Measurements from ENCODE around the gene CDIP1.
"Not testable (repeated sequence)": the region's sequence is repeated elsewhere in the genome, so short reads cannot be mapped to it uniquely, and the experiment has no call there.

Gene CDIP1

DNA sequence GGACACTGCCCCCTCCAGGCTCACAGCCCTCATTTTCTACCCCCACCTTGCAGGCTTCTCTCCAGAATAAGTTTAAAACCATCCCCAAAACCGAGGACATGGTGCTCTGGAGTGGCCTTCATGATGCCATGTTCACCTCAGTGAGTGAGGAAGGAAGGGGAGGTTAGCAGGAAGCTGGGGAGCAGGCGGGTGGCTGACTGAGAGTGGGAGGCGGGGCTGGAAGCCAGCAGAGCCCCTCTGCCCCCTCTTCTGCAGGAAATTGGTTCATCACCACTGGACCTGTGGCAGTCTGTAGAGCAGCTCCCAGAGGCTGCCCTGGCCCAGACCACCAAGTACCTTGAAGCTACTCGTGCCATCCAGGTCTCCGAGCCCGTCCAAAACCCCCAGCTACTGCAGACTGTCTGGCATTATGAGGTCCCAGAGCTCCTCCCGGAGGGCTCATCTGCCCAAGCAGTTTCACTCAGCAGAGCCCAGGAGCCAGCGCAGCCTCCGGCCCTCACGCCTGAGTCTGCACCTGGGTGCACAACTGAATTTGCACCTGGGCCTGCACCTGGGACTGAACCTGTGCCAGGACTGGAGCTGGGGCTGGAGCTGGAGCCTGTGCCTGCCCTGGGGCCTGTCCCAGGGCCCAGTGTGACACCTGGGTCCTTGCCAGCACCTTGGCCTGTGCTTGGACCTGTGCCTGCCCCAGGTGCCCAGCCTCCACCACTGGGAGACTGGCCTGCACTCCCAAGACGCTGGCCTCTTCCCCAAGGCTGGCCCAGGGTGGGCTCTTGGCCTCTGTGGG lies 36.5 kb upstream of the CDIP1 start:
- H3K4me3 ChIP-seq (ENCODE audit: control insufficient read depth, low read depth, low read length) = no peak overlapping the region
- TF ChIP-seq, protein P1, sequence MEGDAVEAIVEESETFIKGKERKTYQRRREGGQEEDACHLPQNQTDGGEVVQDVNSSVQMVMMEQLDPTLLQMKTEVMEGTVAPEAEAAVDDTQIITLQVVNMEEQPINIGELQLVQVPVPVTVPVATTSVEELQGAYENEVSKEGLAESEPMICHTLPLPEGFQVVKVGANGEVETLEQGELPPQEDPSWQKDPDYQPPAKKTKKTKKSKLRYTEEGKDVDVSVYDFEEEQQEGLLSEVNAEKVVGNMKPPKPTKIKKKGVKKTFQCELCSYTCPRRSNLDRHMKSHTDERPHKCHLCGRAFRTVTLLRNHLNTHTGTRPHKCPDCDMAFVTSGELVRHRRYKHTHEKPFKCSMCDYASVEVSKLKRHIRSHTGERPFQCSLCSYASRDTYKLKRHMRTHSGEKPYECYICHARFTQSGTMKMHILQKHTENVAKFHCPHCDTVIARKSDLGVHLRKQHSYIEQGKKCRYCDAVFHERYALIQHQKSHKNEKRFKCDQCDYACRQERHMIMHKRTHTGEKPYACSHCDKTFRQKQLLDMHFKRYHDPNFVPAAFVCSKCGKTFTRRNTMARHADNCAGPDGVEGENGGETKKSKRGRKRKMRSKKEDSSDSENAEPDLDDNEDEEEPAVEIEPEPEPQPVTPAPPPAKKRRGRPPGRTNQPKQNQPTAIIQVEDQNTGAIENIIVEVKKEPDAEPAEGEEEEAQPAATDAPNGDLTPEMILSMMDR (IDR thresholded peaks at IDR 0.05; ENCODE audit: control insufficient read depth, insufficient read depth, low read depth, low read length, missing control alignments) = no peak
- DNase-seq (ENCODE audit: low read depth) = no peak

DNA sequence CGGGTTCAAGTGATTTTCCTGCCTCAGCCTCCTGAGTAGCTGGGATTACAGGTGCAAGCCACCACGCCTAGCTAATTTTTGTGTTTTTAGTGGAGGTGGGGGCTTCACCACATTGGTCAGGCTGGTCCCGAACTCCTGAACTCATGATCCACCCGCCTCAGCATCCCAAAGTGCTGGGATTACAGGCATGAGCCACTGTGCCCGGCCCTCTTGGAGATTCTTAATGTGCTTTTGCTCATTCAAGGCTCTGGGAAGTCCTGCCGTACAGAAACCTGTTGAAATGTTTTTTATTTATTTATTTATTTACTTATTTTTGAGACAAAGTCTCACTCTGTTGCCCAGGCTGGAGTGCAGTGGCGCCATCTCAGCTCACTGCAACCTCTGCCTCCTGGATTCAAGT lies 35.4 kb upstream of the CDIP1 start:
- H3K4me3 ChIP-seq (ENCODE audit: control insufficient read depth, low read depth, low read length); DNase-seq (ENCODE audit: low read depth): not testable (repeated sequence)

DNA sequence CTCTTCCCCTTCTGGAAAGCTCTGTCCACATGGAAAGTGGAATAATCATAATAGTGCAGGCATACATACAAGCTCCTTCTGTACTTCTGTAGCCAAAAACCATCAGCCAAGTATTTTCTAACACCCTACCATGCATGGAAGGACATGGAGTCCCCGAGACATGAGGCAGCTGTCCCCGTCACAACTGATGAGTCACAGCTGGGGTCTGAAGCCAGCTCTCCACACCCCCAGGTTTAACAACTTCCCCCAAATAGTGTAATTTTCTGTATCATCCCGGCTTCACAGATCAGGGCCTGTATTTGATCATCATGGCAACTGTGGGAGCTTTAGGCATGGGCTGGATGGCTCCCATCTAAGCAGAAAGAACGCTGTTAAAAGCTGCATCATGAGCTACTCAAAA lies 34.1 kb upstream of the CDIP1 start:
- no peak overlapping the region for H3K4me3 ChIP-seq (ENCODE audit: control insufficient read depth, low read depth, low read length)
- TF ChIP-seq, protein P1 (IDR thresholded peaks at IDR 0.05; ENCODE audit: control insufficient read depth, insufficient read depth, low read depth, low read length, missing control alignments) = no peak
- DNase-seq (ENCODE audit: low read depth) = no peak

DNA sequence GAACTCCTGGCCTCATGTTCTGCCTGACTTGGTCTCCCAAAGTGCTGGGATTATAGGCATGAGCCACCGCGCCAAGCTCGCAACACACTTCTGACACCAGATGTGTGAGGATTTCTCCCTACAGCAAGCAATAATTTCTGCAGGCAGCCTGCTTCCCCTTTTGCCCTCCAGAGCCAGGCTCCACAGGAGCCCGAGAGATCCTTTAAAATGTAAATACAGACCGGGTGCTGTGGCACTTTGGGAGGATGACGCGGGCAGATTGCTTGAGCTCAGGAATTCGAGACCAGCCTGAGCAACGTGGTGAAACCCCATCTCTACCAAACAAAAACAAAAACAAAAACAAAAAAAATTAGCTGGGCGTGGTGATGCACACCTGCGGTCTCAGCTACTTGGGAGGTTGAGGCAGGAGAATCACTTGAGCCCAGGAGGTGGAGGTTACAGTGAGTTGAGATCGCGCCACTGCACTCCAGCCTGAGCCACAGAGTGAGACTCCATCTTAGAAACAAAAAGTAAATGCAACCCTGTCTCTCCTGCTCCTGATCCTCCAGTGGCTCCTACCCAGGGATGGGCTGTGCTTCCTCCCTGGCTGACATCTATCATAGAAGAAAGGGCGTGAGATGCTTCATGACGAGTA lies 32.2 kb upstream of the CDIP1 start:
- no peak overlapping the region for H3K4me3 ChIP-seq (ENCODE audit: control insufficient read depth, low read depth, low read length)
- TF ChIP-seq, protein P1 (IDR thresholded peaks at IDR 0.05; ENCODE audit: control insufficient read depth, insufficient read depth, low read depth, low read length, missing control alignments) = no peak
- no peak for DNase-seq (ENCODE audit: low read depth)

DNA sequence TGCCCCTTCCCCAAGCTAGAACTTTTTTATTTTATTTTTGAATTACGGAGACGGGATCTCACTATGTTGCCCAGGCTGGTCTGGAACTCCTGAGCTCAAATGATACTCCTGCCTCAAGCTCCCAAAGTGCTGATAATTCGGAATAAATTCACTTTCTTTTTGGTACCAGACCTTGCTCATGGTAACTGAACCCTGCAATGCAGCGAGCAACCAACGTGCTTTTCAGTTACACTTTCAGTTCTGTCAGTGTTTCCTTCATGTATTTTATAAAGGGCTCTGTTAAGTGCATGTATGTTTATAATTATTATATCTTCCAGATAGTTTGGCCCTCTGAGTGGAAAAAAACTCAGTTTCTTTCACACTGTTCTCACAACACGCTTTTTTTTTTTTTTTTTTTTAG lies 31.5 kb upstream of the CDIP1 start:
- TF ChIP-seq, protein P1 (IDR thresholded peaks at IDR 0.05; ENCODE audit: control insufficient read depth, insufficient read depth, low read depth, low read length, missing control alignments) = no peak
- DNase-seq (ENCODE audit: low read depth) = no peak
- H3K4me3 ChIP-seq (ENCODE audit: control insufficient read depth, low read depth, low read length) = no peak overlapping the region

DNA sequence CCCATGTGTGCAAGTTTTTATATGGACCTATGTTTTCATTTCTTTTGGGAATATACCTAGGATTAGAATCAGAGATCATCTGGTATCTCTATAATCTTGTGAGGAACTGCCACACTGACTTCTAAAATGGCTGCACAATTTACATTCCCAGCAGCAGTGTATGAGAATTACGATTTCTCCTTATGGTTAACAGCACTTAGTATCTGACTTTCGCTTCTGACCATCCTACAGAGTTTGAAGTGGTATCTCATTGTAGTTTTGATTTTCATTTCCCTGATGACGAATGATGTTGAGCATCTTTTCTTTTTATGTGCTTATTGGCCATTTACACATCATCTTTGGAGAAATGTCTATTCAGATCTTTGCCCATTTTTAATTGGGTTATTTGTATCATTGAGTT lies 27.6 kb upstream of the CDIP1 start:
- TF ChIP-seq, protein P1 (IDR thresholded peaks at IDR 0.05; ENCODE audit: control insufficient read depth, insufficient read depth, low read depth, low read length, missing control alignments) = no peak
- DNase-seq (ENCODE audit: low read depth) = no peak
- no peak overlapping the region for H3K4me3 ChIP-seq (ENCODE audit: control insufficient read depth, low read depth, low read length)

DNA sequence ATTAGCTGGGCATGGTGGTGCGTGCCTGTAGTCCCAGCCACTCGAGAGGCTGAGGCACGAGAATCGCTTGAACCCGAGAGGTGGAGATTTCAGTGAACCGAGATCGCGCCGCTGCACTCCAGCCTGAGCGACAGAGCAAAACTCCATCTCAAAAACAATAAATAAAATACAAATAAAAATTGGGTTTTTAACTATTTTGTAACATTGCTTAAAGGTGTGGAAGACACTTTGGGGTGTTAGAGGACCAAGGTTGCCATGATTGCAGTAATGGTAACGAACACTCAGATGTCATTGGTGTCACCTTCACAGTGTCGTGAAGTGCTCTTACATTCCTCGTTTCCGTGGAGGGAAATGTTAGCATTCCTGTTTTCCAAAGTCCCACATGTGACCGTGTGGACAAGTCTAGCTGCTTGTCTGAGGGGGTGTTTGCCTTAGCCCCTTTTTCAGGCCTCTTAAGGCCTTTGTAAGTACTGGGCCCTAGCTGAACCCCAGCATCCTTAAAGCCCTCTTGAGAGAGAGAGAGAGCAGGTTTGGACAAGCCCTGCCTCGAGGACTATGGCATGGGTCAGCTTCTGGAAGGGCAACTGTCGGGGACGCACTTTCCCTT lies 26.2 kb upstream of the CDIP1 start:
- H3K4me3 ChIP-seq (ENCODE audit: control insufficient read depth, low read depth, low read length) = no peak overlapping the region
- TF ChIP-seq, protein P1 (IDR thresholded peaks at IDR 0.05; ENCODE audit: control insufficient read depth, insufficient read depth, low read depth, low read length, missing control alignments) = no peak
- no peak for DNase-seq (ENCODE audit: low read depth)
